GM12878 (cell line): ENCODE data around the gene CLIC5.

ENCODE experiments used
- CHD1 ChIP-seq: IDR thresholded peaks from 2 replicates; pipeline ENCODE4 v1.6.1; 2012; ENCODE audit warnings: low read depth, low read length, improper control_type of control experiment
- CHD2 ChIP-seq: IDR thresholded peaks from 2 replicates; pipeline ENCODE4 v1.6.1; 2011; ENCODE audit warnings: low read depth, low read length, improper control_type of control experiment, borderline replicate concordance
- CTCF ChIP-seq, 3 experiments: IDR thresholded peaks in 2 of 3; conservative IDR thresholded peaks in 1 of 3; 2 replicates each; pipeline ENCODE4 v1.5.1; 2011; ENCODE audit warnings: low read depth in 3 of 3, low read length in 3 of 3, mild to moderate bottlenecking in 3 of 3, control low read depth in 2 of 3, moderate library complexity in 2 of 3, inconsistent platforms in 1 of 3, mixed read lengths in 1 of 3; ENCODE audit not compliant: control insufficient read depth in 2 of 3, insufficient read depth in 1 of 3; ENCODE audit errors: extremely low read depth in 1 of 3
- HDAC6 ChIP-seq: fragments of 200-600 bp; sonication (generic); IDR thresholded peaks from one replicate; pipeline ENCODE4 v1.8.0; 2017; ENCODE audit warnings: antibody characterized with exemption; ENCODE audit not compliant: unreplicated experiment
- KDM1A ChIP-seq: fragments of 200-600 bp; sonication (generic); IDR thresholded peaks from 2 replicates; pipeline ENCODE4 v1.6.1; 2016; ENCODE audit warnings: borderline replicate concordance
- MXI1 ChIP-seq: fragments of 150-350 bp; IDR thresholded peaks from 2 replicates; pipeline ENCODE4 v1.6.1; 2011; ENCODE audit warnings: low read depth, mild to moderate bottlenecking, inconsistent platforms, low read length, improper control_type of control experiment
- POLR2A ChIP-seq: IDR thresholded peaks from 2 replicates; pipeline ENCODE4 v1.6.1; 2011; ENCODE audit warnings: low read depth, mild to moderate bottlenecking, low read length
- POLR2AphosphoS5 ChIP-seq: IDR thresholded peaks from 2 replicates; pipeline ENCODE4 v1.6.1; 2011; ENCODE audit warnings: mild to moderate bottlenecking, low read length, inconsistent platforms
- RCOR1 ChIP-seq: conservative IDR thresholded peaks from 2 replicates; pipeline ENCODE4 v1.6.1; 2012; ENCODE audit warnings: low read depth, low read length, improper control_type of control experiment
- SMC3 ChIP-seq: IDR thresholded peaks from 2 replicates; pipeline ENCODE4 v1.6.1; 2011; ENCODE audit warnings: low read length, improper control_type of control experiment, borderline replicate concordance
- SREBF1 ChIP-seq: IDR thresholded peaks from 2 replicates; pipeline ENCODE4 v1.6.1; 2012; ENCODE audit warnings: mild to moderate bottlenecking, low read length
- USF1 ChIP-seq: IDR thresholded peaks from 2 replicates; pipeline ENCODE4 v1.6.1; 2011; ENCODE audit warnings: borderline replicate concordance, low read depth, mild to moderate bottlenecking, moderate library complexity, mixed read lengths, low read length; ENCODE audit not compliant: insufficient read depth; ENCODE audit errors: extremely low read length
- ZNF274 ChIP-seq: IDR thresholded peaks from one replicate; pipeline ENCODE4 v1.8.0; 2011; ENCODE audit not compliant: insufficient read length, insufficient read depth

DNA sequence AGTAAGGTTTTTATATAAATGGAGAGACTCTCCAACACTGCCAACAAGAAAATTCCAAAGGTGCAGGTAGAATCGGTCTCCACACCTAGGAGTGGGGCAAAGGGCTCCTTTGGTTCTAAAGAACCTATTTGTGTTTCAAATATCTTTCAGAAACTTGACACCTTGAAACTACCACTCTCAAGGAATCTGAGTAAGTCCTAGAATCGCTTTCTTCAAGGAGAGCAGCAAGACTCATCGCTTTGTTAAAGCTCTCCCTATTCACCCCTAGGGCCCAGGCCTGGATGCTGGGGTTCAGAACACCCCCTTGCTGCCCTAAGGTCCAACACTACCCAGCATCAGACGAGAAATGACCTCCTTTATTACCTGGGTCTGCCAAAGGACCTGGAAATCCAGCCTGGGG is 2.0 kb downstream of the CLIC5 start:
- TF ChIP-seq CTCF (IDR thresholded peaks at IDR 0.05 in 2 of 3, conservative IDR thresholded peaks at IDR 0.05 in 1 of 3; ENCODE audit: control insufficient read depth in 2 of 3, extremely low read depth in 1 of 3, insufficient read depth in 1 of 3, low read depth in 3 of 3, low read length in 3 of 3) (no peak), ZNF274 (no peak), POLR2AphosphoS5 (no peak), HDAC6 (no peak), KDM1A (no peak), RCOR1 (no peak), SMC3 (no peak), CHD2 (no peak), USF1 (no peak), POLR2A (no peak), CHD1 (no peak), SREBF1 (no peak), MXI1 (no peak)
